Measurements from ENCODE around the gene ACTL10. TPM values are rescaled to one million over a fixed set of nuclear protein-coding genes. Genes with fewer than 3 reads are reported as not detected.
A peak's percentile ranks its signal among the peaks of the same experiment; 100 is the strongest.

Gene ACTL10
- total RNA-seq, 1 experiment from 2014 or later: 1.3 TPM

DNA sequence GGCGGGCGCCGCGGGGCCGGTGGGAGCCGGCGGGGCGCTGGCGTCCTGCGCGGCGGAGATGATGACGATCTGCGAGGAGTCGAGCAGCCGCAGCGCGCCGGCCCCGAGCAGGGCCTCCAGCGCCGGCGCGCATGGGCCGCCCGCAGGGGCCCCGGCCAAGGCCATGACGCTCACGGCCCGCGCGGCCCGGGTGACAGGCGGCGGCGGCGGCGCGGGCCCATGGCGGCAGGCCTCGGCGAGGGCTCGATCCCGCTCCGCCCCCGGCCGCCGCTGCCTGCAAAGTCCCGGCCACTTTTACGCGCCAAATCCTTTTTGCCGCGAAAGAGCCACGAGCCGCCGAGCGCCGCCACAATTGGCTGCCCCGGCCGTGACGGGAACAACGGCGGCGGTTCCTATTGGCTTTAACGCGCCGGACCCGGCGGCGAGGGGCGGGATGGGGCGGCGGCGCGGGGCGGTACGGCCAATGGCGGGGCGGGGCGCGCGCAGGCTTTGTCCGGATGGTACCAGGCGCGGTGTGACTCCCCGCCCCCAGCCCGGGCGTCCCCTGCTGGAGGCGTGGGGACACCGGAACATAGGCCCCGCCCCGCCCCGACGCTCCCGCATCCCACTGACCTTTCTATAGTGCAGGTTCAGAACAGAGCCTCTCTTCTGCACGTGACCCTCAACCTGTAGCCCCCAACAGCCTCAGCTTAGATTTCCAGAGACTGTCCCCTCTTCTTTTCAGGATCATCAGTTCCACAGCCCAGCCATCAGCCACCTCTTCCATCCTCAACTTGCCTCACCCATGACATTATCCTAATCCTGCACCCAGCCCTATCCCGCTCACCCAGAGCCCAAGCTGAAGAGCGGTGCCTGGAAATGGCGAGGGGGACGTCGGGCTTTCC, 19.6 kb downstream of the ACTL10 start, which contains the start of gene E2F1 (continued):
- TF ChIP-seq, protein P1, sequence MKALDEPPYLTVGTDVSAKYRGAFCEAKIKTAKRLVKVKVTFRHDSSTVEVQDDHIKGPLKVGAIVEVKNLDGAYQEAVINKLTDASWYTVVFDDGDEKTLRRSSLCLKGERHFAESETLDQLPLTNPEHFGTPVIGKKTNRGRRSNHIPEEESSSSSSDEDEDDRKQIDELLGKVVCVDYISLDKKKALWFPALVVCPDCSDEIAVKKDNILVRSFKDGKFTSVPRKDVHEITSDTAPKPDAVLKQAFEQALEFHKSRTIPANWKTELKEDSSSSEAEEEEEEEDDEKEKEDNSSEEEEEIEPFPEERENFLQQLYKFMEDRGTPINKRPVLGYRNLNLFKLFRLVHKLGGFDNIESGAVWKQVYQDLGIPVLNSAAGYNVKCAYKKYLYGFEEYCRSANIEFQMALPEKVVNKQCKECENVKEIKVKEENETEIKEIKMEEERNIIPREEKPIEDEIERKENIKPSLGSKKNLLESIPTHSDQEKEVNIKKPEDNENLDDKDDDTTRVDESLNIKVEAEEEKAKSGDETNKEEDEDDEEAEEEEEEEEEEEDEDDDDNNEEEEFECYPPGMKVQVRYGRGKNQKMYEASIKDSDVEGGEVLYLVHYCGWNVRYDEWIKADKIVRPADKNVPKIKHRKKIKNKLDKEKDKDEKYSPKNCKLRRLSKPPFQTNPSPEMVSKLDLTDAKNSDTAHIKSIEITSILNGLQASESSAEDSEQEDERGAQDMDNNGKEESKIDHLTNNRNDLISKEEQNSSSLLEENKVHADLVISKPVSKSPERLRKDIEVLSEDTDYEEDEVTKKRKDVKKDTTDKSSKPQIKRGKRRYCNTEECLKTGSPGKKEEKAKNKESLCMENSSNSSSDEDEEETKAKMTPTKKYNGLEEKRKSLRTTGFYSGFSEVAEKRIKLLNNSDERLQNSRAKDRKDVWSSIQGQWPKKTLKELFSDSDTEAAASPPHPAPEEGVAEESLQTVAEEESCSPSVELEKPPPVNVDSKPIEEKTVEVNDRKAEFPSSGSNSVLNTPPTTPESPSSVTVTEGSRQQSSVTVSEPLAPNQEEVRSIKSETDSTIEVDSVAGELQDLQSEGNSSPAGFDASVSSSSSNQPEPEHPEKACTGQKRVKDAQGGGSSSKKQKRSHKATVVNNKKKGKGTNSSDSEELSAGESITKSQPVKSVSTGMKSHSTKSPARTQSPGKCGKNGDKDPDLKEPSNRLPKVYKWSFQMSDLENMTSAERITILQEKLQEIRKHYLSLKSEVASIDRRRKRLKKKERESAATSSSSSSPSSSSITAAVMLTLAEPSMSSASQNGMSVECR (CRISPR knock-in tag; IDR thresholded peaks at IDR 0.05; ENCODE audit: borderline replicate concordance): peak; percentile 74; the same call in 1 of the 2 replicates
- TF ChIP-seq, protein P2, sequence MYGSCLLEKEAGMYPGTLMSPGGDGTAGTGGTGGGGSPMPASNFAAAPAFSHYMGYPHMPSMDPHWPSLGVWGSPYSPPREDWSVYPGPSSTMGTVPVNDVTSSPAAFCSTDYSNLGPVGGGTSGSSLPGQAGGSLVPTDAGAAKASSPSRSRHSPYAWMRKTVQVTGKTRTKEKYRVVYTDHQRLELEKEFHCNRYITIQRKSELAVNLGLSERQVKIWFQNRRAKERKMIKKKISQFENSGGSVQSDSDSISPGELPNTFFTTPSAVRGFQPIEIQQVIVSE (CRISPR knock-in tag; IDR thresholded peaks at IDR 0.05; ENCODE audit: borderline replicate concordance): no peak
- TF ChIP-seq, protein P3, sequence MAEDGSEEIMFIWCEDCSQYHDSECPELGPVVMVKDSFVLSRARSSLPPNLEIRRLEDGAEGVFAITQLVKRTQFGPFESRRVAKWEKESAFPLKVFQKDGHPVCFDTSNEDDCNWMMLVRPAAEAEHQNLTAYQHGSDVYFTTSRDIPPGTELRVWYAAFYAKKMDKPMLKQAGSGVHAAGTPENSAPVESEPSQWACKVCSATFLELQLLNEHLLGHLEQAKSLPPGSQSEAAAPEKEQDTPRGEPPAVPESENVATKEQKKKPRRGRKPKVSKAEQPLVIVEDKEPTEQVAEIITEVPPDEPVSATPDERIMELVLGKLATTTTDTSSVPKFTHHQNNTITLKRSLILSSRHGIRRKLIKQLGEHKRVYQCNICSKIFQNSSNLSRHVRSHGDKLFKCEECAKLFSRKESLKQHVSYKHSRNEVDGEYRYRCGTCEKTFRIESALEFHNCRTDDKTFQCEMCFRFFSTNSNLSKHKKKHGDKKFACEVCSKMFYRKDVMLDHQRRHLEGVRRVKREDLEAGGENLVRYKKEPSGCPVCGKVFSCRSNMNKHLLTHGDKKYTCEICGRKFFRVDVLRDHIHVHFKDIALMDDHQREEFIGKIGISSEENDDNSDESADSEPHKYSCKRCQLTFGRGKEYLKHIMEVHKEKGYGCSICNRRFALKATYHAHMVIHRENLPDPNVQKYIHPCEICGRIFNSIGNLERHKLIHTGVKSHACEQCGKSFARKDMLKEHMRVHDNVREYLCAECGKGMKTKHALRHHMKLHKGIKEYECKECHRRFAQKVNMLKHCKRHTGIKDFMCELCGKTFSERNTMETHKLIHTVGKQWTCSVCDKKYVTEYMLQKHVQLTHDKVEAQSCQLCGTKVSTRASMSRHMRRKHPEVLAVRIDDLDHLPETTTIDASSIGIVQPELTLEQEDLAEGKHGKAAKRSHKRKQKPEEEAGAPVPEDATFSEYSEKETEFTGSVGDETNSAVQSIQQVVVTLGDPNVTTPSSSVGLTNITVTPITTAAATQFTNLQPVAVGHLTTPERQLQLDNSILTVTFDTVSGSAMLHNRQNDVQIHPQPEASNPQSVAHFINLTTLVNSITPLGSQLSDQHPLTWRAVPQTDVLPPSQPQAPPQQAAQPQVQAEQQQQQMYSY (CRISPR knock-in tag; IDR thresholded peaks at IDR 0.05): no peak
- TF ChIP-seq, protein P4, sequence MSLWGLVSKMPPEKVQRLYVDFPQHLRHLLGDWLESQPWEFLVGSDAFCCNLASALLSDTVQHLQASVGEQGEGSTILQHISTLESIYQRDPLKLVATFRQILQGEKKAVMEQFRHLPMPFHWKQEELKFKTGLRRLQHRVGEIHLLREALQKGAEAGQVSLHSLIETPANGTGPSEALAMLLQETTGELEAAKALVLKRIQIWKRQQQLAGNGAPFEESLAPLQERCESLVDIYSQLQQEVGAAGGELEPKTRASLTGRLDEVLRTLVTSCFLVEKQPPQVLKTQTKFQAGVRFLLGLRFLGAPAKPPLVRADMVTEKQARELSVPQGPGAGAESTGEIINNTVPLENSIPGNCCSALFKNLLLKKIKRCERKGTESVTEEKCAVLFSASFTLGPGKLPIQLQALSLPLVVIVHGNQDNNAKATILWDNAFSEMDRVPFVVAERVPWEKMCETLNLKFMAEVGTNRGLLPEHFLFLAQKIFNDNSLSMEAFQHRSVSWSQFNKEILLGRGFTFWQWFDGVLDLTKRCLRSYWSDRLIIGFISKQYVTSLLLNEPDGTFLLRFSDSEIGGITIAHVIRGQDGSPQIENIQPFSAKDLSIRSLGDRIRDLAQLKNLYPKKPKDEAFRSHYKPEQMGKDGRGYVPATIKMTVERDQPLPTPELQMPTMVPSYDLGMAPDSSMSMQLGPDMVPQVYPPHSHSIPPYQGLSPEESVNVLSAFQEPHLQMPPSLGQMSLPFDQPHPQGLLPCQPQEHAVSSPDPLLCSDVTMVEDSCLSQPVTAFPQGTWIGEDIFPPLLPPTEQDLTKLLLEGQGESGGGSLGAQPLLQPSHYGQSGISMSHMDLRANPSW (CRISPR knock-in tag; conservative IDR thresholded peaks at IDR 0.05; ENCODE audit: low read depth): no peak
- TF ChIP-seq, protein P5, sequence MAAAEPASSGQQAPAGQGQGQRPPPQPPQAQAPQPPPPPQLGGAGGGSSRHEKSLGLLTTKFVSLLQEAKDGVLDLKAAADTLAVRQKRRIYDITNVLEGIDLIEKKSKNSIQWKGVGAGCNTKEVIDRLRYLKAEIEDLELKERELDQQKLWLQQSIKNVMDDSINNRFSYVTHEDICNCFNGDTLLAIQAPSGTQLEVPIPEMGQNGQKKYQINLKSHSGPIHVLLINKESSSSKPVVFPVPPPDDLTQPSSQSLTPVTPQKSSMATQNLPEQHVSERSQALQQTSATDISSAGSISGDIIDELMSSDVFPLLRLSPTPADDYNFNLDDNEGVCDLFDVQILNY (CRISPR knock-in tag; IDR thresholded peaks at IDR 0.05): peak; percentile 97
- no peak for TF ChIP-seq ZNF317 (CRISPR knock-in tag; IDR thresholded peaks at IDR 0.05; ENCODE audit: borderline replicate concordance, low read depth)
- peak; percentile 50; the same call in 1 of the 2 replicates for TF ChIP-seq SMAD3 (CRISPR knock-in tag; IDR thresholded peaks at IDR 0.05; ENCODE audit: borderline replicate concordance)
- TF ChIP-seq TEAD1 (CRISPR knock-in tag; IDR thresholded peaks at IDR 0.05): peak; percentile 85; the same call in 1 of the 2 replicates
- TF ChIP-seq, protein P6, sequence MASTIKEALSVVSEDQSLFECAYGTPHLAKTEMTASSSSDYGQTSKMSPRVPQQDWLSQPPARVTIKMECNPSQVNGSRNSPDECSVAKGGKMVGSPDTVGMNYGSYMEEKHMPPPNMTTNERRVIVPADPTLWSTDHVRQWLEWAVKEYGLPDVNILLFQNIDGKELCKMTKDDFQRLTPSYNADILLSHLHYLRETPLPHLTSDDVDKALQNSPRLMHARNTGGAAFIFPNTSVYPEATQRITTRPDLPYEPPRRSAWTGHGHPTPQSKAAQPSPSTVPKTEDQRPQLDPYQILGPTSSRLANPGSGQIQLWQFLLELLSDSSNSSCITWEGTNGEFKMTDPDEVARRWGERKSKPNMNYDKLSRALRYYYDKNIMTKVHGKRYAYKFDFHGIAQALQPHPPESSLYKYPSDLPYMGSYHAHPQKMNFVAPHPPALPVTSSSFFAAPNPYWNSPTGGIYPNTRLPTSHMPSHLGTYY (CRISPR knock-in tag; IDR thresholded peaks at IDR 0.05): no peak

All from WTC11 (cell line).